NT2/D1 (cell line): Measurements from ENCODE around the gene ARHGAP12.

ENCODE experiments used
- SUZ12 ChIP-seq: IDR thresholded peaks from 2 replicates; pipeline ENCODE4 v1.6.1; 2011; ENCODE audit not compliant: insufficient read length, insufficient read depth; ENCODE audit errors: extremely low read depth
- YY1 ChIP-seq: IDR thresholded peaks from 2 replicates; pipeline ENCODE4 v1.6.1; 2011; ENCODE audit not compliant: insufficient read length, insufficient read depth
- ZNF274 ChIP-seq: IDR thresholded peaks from 2 replicates; pipeline ENCODE4 v1.6.1; 2011; ENCODE audit warnings: mild to moderate bottlenecking, low read depth, low read length

GRCh38 chr10:31778627-31779026, 150.0 kb downstream of the ARHGAP12 start:
- TF ChIP-seq YY1 (no peak), SUZ12 (no peak), ZNF274 (no peak)
